Mucosa of rectum (tissue), 2 donors: ENCODE results near the gene PLEKHA6.
A peak's percentile ranks its signal among the peaks of the same experiment; 100 is the strongest.

Source experiments
- H3K27ac ChIP-seq, 2 donors: one replicate each; pipeline ENCODE4 v1.7.0; 2013; ENCODE audit warnings: inconsistent platforms in 2 of 2, low read depth in 2 of 2, low read length in 2 of 2
- H3K27me3 ChIP-seq, 2 donors: one replicate each; pipeline ENCODE4 v1.7.0; 2013; ENCODE audit warnings: low read length in 2 of 2; ENCODE audit not compliant: control insufficient read depth in 2 of 2, insufficient read depth in 2 of 2
- H3K36me3 ChIP-seq, 2 donors: one replicate each; pipeline ENCODE4 v1.7.0; 2013; ENCODE audit warnings: low read length in 2 of 2; ENCODE audit not compliant: control insufficient read depth in 2 of 2, insufficient read depth in 2 of 2
- H3K4me1 ChIP-seq, 2 donors: one replicate each; pipeline ENCODE4 v1.7.0; 2013; ENCODE audit warnings: low read length in 2 of 2, mild to moderate bottlenecking in 1 of 2; ENCODE audit not compliant: control insufficient read depth in 2 of 2, insufficient read depth in 2 of 2
- H3K4me3 ChIP-seq, 2 donors: one replicate each; pipeline ENCODE4 v1.7.0; 2013; ENCODE audit warnings: low read length in 2 of 2
- H3K9ac ChIP-seq, 2 donors: one replicate each; pipeline ENCODE4 v1.7.0; 2013; ENCODE audit warnings: low read length in 2 of 2, low read depth in 1 of 2, mild to moderate bottlenecking in 1 of 2
- H3K9me3 ChIP-seq, 2 donors: one replicate each; pipeline ENCODE4 v1.7.0; 2013; ENCODE audit warnings: low read length in 2 of 2; ENCODE audit not compliant: control insufficient read depth in 2 of 2
- donor health status: healthy.
- donor health status: Normal muscosa, but diverticular disease.

PLEKHA6 gene

DNA sequence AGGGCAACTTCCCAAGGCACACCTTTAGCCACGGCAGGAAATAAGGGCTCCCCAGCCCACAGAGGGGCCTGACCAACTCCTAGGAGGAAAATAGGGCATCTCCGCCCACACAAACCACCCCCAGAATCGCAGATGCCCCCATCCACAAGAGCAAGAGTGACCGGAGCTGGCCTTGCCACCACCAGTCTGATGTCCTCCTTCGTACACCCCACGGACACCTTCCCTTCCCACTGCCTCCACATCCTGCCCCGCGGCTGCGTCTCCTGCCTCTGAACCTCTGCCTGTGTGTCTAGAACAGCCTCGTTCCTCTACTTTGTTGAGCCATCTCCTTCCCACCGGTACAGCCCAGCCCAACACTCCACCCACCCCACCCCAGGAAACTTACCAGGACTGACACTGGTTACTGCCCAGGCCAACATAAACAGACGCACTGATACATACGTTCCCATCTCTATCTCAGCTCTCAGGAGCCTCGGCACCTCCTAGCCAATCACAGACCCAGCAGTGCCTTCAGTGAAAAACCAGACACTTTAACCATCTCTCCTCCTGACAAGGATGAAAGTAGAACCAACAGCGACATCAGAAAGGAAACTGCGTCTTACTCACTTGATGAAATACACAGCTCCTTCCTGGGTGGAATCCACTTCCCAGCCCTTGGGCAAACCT, 7.6 kb upstream of the PLEKHA6 start:
- peaks cover 18 to 29% of the 10 kb centered on the region in 2 donors for H3K36me3 ChIP-seq
- H3K4me3 ChIP-seq = no peak overlapping the region
- peaks cover 7 to 17% of the 10 kb centered on the region in 2 donors for H3K4me1 ChIP-seq
- no peak overlapping the region for H3K27ac ChIP-seq
- no peaks in the 10 kb centered on the region for H3K9me3 ChIP-seq
- no peaks in the 10 kb centered on the region for H3K27me3 ChIP-seq
- no peak overlapping the region for H3K9ac ChIP-seq

DNA sequence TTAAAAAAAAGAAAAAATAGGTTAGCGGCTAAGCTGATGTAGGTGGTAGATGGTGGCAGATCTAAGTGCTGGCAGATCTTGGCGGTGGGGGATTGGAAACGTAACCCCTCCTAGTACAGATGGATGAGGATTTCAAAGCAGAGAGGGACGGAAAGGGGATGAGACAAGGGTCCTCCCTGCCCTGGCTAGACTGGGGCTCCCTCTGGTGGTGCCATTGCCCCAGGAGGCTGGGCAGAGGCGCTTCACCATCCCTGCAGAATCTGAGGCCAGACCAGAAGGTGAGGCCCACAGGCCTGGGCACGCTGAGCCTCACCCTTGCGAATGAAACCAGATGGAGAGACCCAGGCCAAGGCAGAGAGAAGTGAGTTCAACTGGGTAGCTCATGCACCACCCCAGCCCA, 7.0 kb upstream of the PLEKHA6 start:
- Histone ChIP-seq H3K27me3 (no peaks in the 10 kb centered on the region), H3K9me3 (no peaks in the 10 kb centered on the region)

DNA sequence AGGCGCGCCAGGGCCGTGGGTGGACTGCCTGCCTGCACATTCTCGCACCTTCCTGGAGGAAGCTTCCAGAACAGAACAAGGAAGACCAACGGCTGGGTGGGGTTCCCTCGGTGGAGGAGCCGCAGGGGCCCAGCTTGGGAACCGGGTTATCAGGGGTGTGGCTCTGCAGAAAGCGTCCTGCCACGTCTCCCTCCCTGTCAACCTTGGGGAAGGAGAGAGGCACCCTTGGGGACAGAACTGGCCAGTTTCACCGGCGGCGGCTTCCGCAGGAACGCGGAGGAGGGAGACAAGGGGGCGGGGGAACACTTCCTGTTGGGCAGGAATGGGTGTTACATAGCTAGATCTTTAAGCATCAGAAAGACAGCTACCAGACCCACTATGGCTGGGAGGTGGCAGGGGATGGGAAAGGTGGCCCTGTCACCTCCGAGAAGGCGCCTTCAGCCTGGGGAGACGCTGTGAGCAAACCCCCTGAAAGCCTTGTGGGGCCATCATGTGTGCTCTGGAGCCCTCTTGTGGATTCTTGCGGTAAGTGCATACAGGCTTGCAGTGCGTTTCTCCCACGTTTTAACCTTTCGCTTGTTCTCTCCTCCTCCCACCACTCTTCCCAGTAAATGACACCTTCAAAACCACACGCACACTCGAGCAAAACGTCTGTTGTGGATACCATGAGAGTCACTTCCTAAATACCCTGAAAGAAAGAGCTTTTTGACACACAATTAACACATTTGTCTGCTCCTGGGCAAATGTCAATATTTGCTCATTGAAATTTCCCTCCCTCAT, 3.8 kb upstream of the PLEKHA6 start:
- Histone ChIP-seq H3K4me3 (peak overlapping the region; percentile 60 to 71), H3K36me3 (peaks cover 6 to 14% of the 10 kb centered on the region in 2 donors), H3K9me3 (no peaks in the 10 kb centered on the region), H3K27ac (peak overlapping the region; percentile 77), H3K27me3 (no peaks in the 10 kb centered on the region), H3K4me1 (peaks cover 7 to 17% of the 10 kb centered on the region in 2 donors), H3K9ac (peak overlapping the region; percentile 70 to 75)

More for the DNA sequence above, 7.0 kb upstream of the PLEKHA6 start:
- peaks cover 18 to 29% of the 10 kb centered on the region in 2 donors for H3K36me3 ChIP-seq
- no peak overlapping the region for H3K27ac ChIP-seq
- H3K4me3 ChIP-seq = no peak overlapping the region
- no peak overlapping the region for H3K9ac ChIP-seq
- peaks cover 7 to 17% of the 10 kb centered on the region in 2 donors for H3K4me1 ChIP-seq

DNA sequence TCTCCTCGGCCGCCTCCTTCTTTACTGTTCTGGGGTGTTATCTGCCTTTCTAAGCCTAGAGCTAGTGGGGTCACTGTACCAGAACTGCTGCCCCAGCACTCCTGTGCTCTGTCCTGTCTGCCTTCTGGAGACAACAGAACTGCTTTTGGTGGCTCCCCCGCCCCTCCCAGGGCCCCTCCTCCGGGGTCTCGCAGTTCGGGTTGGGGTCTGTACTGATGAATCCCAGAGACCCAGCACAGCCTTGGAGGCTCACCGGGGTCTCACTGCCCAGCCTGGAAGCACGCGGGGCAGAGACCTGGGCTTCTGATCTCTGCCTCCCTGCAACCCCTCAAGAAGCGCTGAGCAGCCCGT, 3.2 kb upstream of the PLEKHA6 start:
- H3K36me3 ChIP-seq = peaks cover 6 to 13% of the 10 kb centered on the region in 2 donors
- no peaks in the 10 kb centered on the region for H3K9me3 ChIP-seq
- H3K4me1 ChIP-seq = peaks cover 7 to 17% of the 10 kb centered on the region in 2 donors
- peak overlapping the region; percentile 70 to 75 for H3K9ac ChIP-seq
- peak overlapping the region; percentile 60 to 71 for H3K4me3 ChIP-seq
- no peaks in the 10 kb centered on the region for H3K27me3 ChIP-seq
- peak overlapping the region; percentile 77 for H3K27ac ChIP-seq

DNA sequence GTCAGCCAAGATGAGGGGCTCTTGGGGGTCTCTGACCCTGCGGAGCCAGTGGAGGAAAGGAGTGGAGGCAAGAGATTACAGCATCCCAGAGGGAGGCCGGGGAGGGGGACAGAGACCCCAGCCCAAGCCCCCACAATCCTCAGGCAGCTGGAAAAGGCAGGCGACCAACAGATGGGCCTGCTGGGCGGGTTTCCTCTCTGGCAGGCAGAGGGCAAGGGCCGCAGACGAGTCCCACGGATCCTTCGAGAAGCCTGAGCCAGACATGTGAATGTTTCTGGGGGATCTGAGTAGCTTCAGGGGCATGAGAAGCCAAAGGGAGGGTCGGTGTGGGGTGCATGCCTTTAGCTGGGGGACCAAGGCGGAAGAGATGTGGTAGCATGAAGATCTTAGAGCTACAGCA, 2.1 kb upstream of the PLEKHA6 start:
- peaks cover 6 to 7% of the 10 kb centered on the region in 2 donors for H3K36me3 ChIP-seq
- no peaks in the 10 kb centered on the region for H3K27me3 ChIP-seq
- H3K4me1 ChIP-seq = peaks cover 7 to 20% of the 10 kb centered on the region in 2 donors
- H3K27ac ChIP-seq = no peak overlapping the region
- no peak overlapping the region for H3K9ac ChIP-seq
- H3K4me3 ChIP-seq = no peak overlapping the region
- no peaks in the 10 kb centered on the region for H3K9me3 ChIP-seq

DNA sequence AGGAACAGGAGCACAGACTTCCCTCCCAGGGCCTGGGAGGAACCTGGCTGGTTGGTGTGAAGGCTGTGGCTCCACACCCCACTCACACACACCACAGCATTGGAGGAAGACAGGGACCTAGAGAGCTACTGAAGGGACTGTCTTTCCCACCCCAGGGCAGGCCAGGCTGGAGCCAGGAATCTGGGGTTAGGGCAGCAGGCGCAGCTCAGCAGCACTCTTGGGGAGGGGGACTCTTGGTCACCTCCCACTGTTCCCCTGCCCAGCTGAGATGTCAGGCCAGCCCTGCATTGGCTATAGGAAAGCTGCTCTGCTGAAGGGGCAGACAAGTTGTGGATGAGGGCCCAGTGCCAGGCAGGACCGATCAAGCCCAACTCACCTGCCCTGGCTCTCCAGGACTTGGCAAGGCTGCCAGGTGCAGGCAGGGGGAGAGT, 1.6 kb upstream of the PLEKHA6 start:
- Histone ChIP-seq H3K9ac (no peak overlapping the region), H3K27me3 (no peaks in the 10 kb centered on the region), H3K4me3 (no peak overlapping the region), H3K27ac (no peak overlapping the region), H3K9me3 (no peaks in the 10 kb centered on the region), H3K36me3 (peaks cover 6% of the 10 kb centered on the region in 2 donors), H3K4me1 (peaks cover 7 to 20% of the 10 kb centered on the region in 2 donors)

DNA sequence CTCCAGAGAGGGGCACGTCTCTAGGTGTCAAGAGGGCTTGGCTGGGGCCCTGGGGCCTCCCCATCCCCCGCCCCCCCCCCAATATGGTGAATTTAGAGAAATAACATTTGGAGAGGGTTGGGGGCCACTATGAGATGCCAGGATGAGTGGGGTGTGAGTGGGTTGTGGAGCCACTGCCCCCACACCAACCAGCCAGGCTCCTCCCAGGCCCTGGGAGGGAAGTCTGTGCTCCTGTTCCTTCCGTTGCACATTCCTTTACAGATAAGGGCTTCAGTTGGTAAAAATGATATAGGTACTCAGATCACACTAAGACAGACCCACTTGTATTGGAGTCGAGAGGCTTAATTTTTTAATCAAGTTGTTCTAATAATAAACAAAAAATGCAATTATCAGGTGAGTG, 585 bp upstream of the PLEKHA6 start:
- Histone ChIP-seq H3K9me3 (no peaks in the 10 kb centered on the region), H3K36me3 (peaks cover 2% of the 10 kb centered on the region in 2 donors), H3K27me3 (no peaks in the 10 kb centered on the region), H3K27ac (no peak overlapping the region), H3K9ac (no peak overlapping the region), H3K4me3 (no peak overlapping the region), H3K4me1 (peaks cover 7 to 20% of the 10 kb centered on the region in 2 donors)

DNA sequence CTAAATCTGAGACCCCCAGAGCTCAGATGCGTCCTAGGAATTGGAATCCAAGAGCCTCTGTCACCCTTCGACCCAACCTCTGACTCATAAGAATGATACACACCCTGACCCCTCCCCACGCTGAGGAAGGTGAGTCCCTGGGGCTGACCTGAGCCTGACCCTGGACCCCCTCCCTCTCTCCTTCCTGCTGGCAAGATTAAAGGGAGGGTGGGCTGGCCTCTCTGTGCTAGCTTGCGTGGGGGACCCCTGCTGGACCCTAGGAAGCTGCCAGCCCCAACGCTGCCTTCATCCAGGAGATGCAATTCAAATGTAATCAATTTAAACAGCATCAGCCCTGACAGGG, 627 bp downstream of the PLEKHA6 start:
- Histone ChIP-seq H3K36me3 (no peaks in the 10 kb centered on the region), H3K27ac (no peak overlapping the region), H3K27me3 (no peaks in the 10 kb centered on the region), H3K9me3 (no peaks in the 10 kb centered on the region), H3K4me1 (peaks cover 7 to 17% of the 10 kb centered on the region in 2 donors), H3K4me3 (no peak overlapping the region), H3K9ac (no peak overlapping the region)

DNA sequence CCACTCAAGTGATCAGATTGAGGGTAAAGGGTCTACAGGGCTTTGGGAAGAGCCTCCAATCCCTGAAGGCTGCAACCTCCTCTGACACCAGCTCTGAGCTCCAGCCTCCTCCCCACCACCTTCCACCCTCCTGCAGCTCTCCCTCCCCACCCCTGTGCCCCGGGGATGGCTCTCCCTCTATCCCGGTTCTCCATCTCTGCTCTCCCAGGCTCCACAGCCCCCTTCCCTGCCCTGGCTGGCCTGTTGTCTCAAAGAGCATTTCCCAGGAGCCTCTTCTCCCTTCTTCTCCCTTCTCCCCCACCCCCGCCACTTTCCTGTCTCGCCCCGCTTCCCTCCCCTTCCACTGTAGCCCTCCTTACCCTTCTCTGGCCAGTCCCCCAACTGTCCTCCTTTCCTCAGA, 1.1 kb downstream of the PLEKHA6 start:
- no peak overlapping the region for H3K27ac ChIP-seq
- H3K9me3 ChIP-seq = no peaks in the 10 kb centered on the region
- no peaks in the 10 kb centered on the region for H3K27me3 ChIP-seq
- no peak overlapping the region for H3K4me3 ChIP-seq
- H3K4me1 ChIP-seq = peaks cover 7 to 12% of the 10 kb centered on the region in 2 donors
- no peaks in the 10 kb centered on the region for H3K36me3 ChIP-seq
- no peak overlapping the region for H3K9ac ChIP-seq
